B cell (primary cell): ENCODE results near the gene DPH7. TPM values are rescaled to one million over a fixed set of nuclear protein-coding genes. Genes with fewer than 3 reads are reported as not detected.

Experiments used
- ATAC-seq: fragments of 200-7000 bp; cut with Tn5 transposase; one replicate; pipeline ENCODE4 v1.10.0; 2021; ENCODE audit warnings: low read depth, mild to moderate bottlenecking, moderate number of reproducible peaks, moderate library complexity
- CTCF ChIA-PET: fragments of 350-600 bp; sonication (Branson Sonifier 250); formaldehyde crosslinking; loops from one replicate; lab custom pipeline; 2021; ENCODE audit warnings: antibody characterized with exemption, inconsistent platforms; lab: Charles Lee
- POLR2A ChIA-PET: fragments of 350-600 bp; sonication (Branson Sonifier 250); formaldehyde crosslinking; loops from one replicate; lab custom pipeline; 2021; ENCODE audit warnings: antibody characterized with exemption; lab: Charles Lee
- DNase-seq: peaks from one replicate; pipeline ENCODE4 v3.0.0; 2013
- H2AFZ ChIP-seq: 2 replicates; pipeline ENCODE4 v1.6.1; 2012; ENCODE audit warnings: mild to moderate bottlenecking, low read depth, low read length; ENCODE audit not compliant: insufficient read depth, poor library complexity, severe bottlenecking
- H3K27ac ChIP-seq, 2 donors: 1 replicate in 1 of 2; 2 replicates in 1 of 2; pipeline ENCODE4 v1.5.1; 2012 to 2013; ENCODE audit warnings: low read length in 2 of 2, mild to moderate bottlenecking in 2 of 2, moderate library complexity in 1 of 2
- H3K27me3 ChIP-seq, 4 experiments: fragments of 200-600 bp in 1 of 4; sonication (generic) in 1 of 4; replicated peaks in 1 of 4; 1 replicate in 2 of 4; 2 replicates in 2 of 4; pipeline versions ENCODE4 v1.6.1 to v1.7.0; 2013 to 2016; ENCODE audit warnings: low read length in 3 of 4, mild to moderate bottlenecking in 2 of 4, mixed read lengths in 1 of 4, moderate library complexity in 1 of 4; ENCODE audit not compliant: insufficient read depth in 4 of 4, control insufficient read depth in 3 of 4; ENCODE audit errors: control extremely low read depth in 1 of 4
- H3K36me3 ChIP-seq, 2 experiments: replicated peaks in 1 of 2; 1 replicate in 1 of 2; 2 replicates in 1 of 2; pipeline versions ENCODE4 v1.6.1 to v1.7.1; 2013; ENCODE audit warnings: low read length in 1 of 2; ENCODE audit not compliant: insufficient read depth in 2 of 2, control insufficient read depth in 1 of 2; ENCODE audit errors: control extremely low read depth in 1 of 2, extremely low read depth in 1 of 2
- H3K4me1 ChIP-seq, 2 donors: fragments of 200-600 bp in 1 of 2; sonication (generic) in 1 of 2; 1 replicate in 1 of 2; 2 replicates in 1 of 2; pipeline versions ENCODE4 v1.5.1 to v1.6.1; 2013 to 2017; ENCODE audit warnings: low read length in 2 of 2; ENCODE audit not compliant: control insufficient read depth in 2 of 2, insufficient read depth in 2 of 2
- H3K4me2 ChIP-seq: replicated peaks from 2 replicates; pipeline ENCODE3; 2012; ENCODE audit warnings: mild to moderate bottlenecking, low read depth, low read length; ENCODE audit not compliant: poor library complexity, severe bottlenecking
- H3K4me3 ChIP-seq, 5 experiments: fragments of 200-600 bp in 1 of 5; sonication (generic) in 1 of 5; 1 replicate in 3 of 5; 2 replicates in 2 of 5; pipeline versions ENCODE4 v1.5.1 to v1.7.0; 2011 to 2016; ENCODE audit warnings: low read length in 4 of 5, mild to moderate bottlenecking in 4 of 5, low read depth in 2 of 5, control low read depth in 1 of 5, moderate library complexity in 1 of 5; ENCODE audit not compliant: insufficient read depth in 1 of 5; ENCODE audit errors: control extremely low read depth in 1 of 5, extremely low read depth in 1 of 5
- H3K79me2 ChIP-seq: fragments of 200-600 bp; sonication (generic); one replicate; pipeline ENCODE4 v1.6.0; 2016; ENCODE audit warnings: low read length; ENCODE audit not compliant: control insufficient read depth, insufficient read depth
- H3K9ac ChIP-seq: fragments of 200-600 bp; sonication (generic); 2 replicates; pipeline ENCODE4 v1.6.1; 2017; ENCODE audit warnings: mild to moderate bottlenecking, low read length, moderate library complexity
- H3K9me3 ChIP-seq, 3 donors: one replicate each; pipeline versions ENCODE4 v1.6.1 to v1.7.1; 2013; ENCODE audit warnings: low read length in 2 of 3; ENCODE audit not compliant: control insufficient read depth in 2 of 3, insufficient read depth in 1 of 3; ENCODE audit errors: control extremely low read depth in 1 of 3
- H4K20me1 ChIP-seq: 2 replicates; pipeline ENCODE4 v1.6.0; 2012; ENCODE audit warnings: mild to moderate bottlenecking, low read length; ENCODE audit not compliant: insufficient read depth, control insufficient read depth, poor library complexity, severe bottlenecking
- H3K27ac Mint-ChIP-seq: one replicate; pipeline ENCODE4 v1.8.0; 2021; ENCODE audit warnings: mixed read lengths
- H3K27me3 Mint-ChIP-seq: one replicate; pipeline ENCODE4 v1.8.0; 2021; ENCODE audit warnings: mixed read lengths
- H3K4me1 Mint-ChIP-seq: one replicate; pipeline ENCODE4 v1.8.0; 2021; ENCODE audit warnings: mixed read lengths
- H3K4me3 Mint-ChIP-seq: one replicate; pipeline ENCODE4 v1.8.0; 2021; ENCODE audit warnings: mixed read lengths
- H3K9me3 Mint-ChIP-seq: one replicate; pipeline ENCODE4 v1.8.0; 2022; ENCODE audit warnings: mixed read lengths; ENCODE audit not compliant: insufficient read depth
- CTCF ChIP-seq: fragments of 200-600 bp; IDR thresholded peaks from one replicate; pipeline ENCODE4 v1.8.0; 2022; ENCODE audit warnings: antibody characterized with exemption, mild to moderate bottlenecking
- EZH2 ChIP-seq: IDR thresholded peaks from 2 replicates; pipeline ENCODE4 v1.6.1; 2012; ENCODE audit warnings: borderline replicate concordance, low read depth, mild to moderate bottlenecking, moderate library complexity, low read length; ENCODE audit not compliant: insufficient read depth, poor library complexity, severe bottlenecking
- WGBS: methylation state at CpG from one replicate; pipeline ENCODE4 v1.1.5; 2013; ENCODE audit warnings: missing lambda C conversion rate; ENCODE audit not compliant: insufficient coverage; 5-methylcytosine and 5-hydroxymethylcytosine counted together
- intact Hi-C: fragments of 100-400 bp; cut with micrococcal nuclease; formaldehyde crosslinking; loops from one replicate; pipeline ENCODE4 v1.10.0; 2022
- polyA plus RNA-seq: library from polyadenylated mRNA; depleted of rRNA; stranded (reverse); fragments of >200 nt; gene quantifications from 2 replicates; pipeline ENCODE4 v1.2.3, GENCODE V29; 2012
- total RNA-seq, 2 donors: library from RNA; stranded (reverse); fragments of 120-200 nt in 1 of 2; gene quantifications; 1 replicate in 1 of 2; 2 replicates in 1 of 2; pipeline versions ENCODE4 v1.2.3 to v1.2.4, GENCODE V29; 2013 to 2022

The DPH7 gene
- total and polyA plus RNA-seq, 2 donors (not counting 1 experiment from before 2014, with no cell fraction given), result 64.7 to 93.8 TPM

GRCh38 chr9:137542486-137542885 lies 36.2 kb downstream of the DPH7 start:
- DNase-seq, result no peak
- intact Hi-C loops, result no loop called here
- no peak overlapping the region for H3K4me3 ChIP-seq
- H3K79me2 ChIP-seq, result peaks cover 34% of the 10 kb centered on the region
- POLR2A ChIA-PET, result no interaction called here
- peaks cover 0 to 12% (median 0%) of the 10 kb centered on the region in 3 donors for H3K9me3 ChIP-seq
- no peak overlapping the region for H3K4me3 Mint-ChIP-seq
- H3K27me3 ChIP-seq, result no peaks in the 10 kb centered on the region
- no peak overlapping the region for H3K4me2 ChIP-seq
- no peaks in the 10 kb centered on the region for H3K27me3 Mint-ChIP-seq
- WGBS, result 97% methylated on average over 16 of the region's 20 CpGs
- H3K27ac ChIP-seq, result no peak overlapping the region
- peaks cover 0 to 24% of the 10 kb centered on the region in 2 experiments for H3K36me3 ChIP-seq
- peaks cover 17% of the 10 kb centered on the region for H3K4me1 Mint-ChIP-seq
- H2AFZ ChIP-seq, result no peak overlapping the region
- H3K9ac ChIP-seq, result no peak overlapping the region
- no peak for ATAC-seq
- H4K20me1 ChIP-seq, result peaks cover 10% of the 10 kb centered on the region
- no peaks in the 10 kb centered on the region for H3K9me3 Mint-ChIP-seq
- H3K4me1 ChIP-seq, result peaks cover 0 to 20% of the 10 kb centered on the region in 2 donors
- no peak for TF ChIP-seq CTCF
- no peak for TF ChIP-seq EZH2
- CTCF ChIA-PET, result no interaction called here
- no peak overlapping the region for H3K27ac Mint-ChIP-seq

GRCh38 chr9:137540536-137540935 lies 38.2 kb downstream of the DPH7 start:
- Mint-ChIP-seq H3K27me3 (no peaks in the 10 kb centered on the region), H3K4me3 (no peak overlapping the region), H3K9me3 (peaks cover 4% of the 10 kb centered on the region), H3K4me1 (peaks cover 17% of the 10 kb centered on the region), H3K27ac (no peak overlapping the region)
- ATAC-seq, result no peak
- peaks cover 1 to 25% (median 8%) of the 10 kb centered on the region in 3 donors for H3K9me3 ChIP-seq
- H3K4me3 ChIP-seq, result no peak overlapping the region
- no peak overlapping the region for H3K9ac ChIP-seq
- no peak overlapping the region for H2AFZ ChIP-seq
- H3K36me3 ChIP-seq, result peaks cover 0 to 24% of the 10 kb centered on the region in 2 experiments
- no peaks in the 10 kb centered on the region for H3K27me3 ChIP-seq
- TF ChIP-seq CTCF, result no peak
- TF ChIP-seq EZH2, result no peak
- no peak overlapping the region for H3K27ac ChIP-seq
- ChIA-PET CTCF (no interaction called here), POLR2A (interaction anchor here (0.7 kb wide), 1 partner anchor 574 kb away, joined by 3 read pairs; no protein-coding TSS in a partner anchor)
- no peak for DNase-seq
- no peak overlapping the region for H3K4me2 ChIP-seq
- peaks cover 24% of the 10 kb centered on the region for H3K79me2 ChIP-seq
- peaks cover 13 to 23% of the 10 kb centered on the region in 2 donors for H3K4me1 ChIP-seq
- intact Hi-C loops, result no loop called here
- no peaks in the 10 kb centered on the region for H4K20me1 ChIP-seq
- WGBS, result 96% methylated on average over 18 of the region's 18 CpGs
